Brain microvascular endothelial cell (primary cell): ENCODE results near the gene B2M.
"Not testable (repeated sequence)": the region's sequence is repeated elsewhere in the genome, so short reads cannot be mapped to it uniquely, and the experiment has no call there.

Experiments
- DNase-seq: peaks from one replicate; pipeline ENCODE4 v3.0.0-alpha.2; 2020
- H3K27ac ChIP-seq: fragments of 250-450 bp; sonication (Bioruptor Pico); 2 replicates; pipeline ENCODE4 v1.5.1; 2020; ENCODE audit warnings: mild to moderate bottlenecking, moderate library complexity
- H3K27me3 ChIP-seq: fragments of 250-450 bp; sonication (Bioruptor Pico); replicated peaks from 2 replicates; pipeline ENCODE4 v1.5.1; 2020; ENCODE audit warnings: mild to moderate bottlenecking
- H3K36me3 ChIP-seq: fragments of 250-450 bp; sonication (Bioruptor Pico); replicated peaks from 2 replicates; pipeline ENCODE4 v1.5.1; 2020; ENCODE audit warnings: mild to moderate bottlenecking
- H3K4me3 ChIP-seq: 2 replicates; pipeline ENCODE4 v1.5.1; 2011; ENCODE audit warnings: low read depth, mild to moderate bottlenecking, control low read depth, low read length, moderate library complexity
- in situ Hi-C: cut with HindIII; loops from 2 replicates; pipeline ENCODE4 v1.10.0; 2017; ENCODE audit warnings: low sequenced_read_pairs, low pct_ligation_motif_present
- TF ChIP-seq, protein P1 (sequence below): IDR thresholded peaks from 2 replicates; pipeline ENCODE4 v1.5.1; 2011; ENCODE audit warnings: low read depth, mild to moderate bottlenecking, moderate library complexity, low read length, control low read depth, inconsistent platforms; ENCODE audit errors: missing control alignments

Gene B2M

DNA sequence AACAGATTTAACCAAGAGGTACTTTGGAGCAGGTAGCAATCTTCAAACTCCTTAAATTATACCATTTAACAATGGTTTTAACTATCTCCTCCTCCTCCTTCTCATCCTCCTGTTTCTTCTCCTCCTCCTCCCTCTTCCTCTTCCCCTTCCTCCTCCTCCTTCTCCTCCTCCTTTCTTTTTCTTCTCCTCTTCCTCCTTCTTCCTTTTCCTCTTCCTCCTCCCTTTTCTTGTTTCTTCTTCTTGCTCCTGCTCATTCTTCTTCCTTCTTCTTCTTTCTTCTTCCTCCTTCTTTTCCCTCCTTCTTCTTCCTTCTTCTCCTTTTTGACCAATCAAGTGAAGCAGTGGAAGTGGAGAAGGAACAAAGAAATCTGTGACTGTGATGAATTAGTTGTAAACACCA is 14.3 kb upstream of the B2M start:
- DNase-seq, result no peak
- in situ Hi-C loops, result no loop called here
- no peaks in the 10 kb centered on the region for H3K36me3 ChIP-seq
- H3K27me3 ChIP-seq, result peaks cover 3% of the 10 kb centered on the region
- no peak overlapping the region for H3K27ac ChIP-seq
- no peak overlapping the region for H3K4me3 ChIP-seq
- TF ChIP-seq, protein P1, sequence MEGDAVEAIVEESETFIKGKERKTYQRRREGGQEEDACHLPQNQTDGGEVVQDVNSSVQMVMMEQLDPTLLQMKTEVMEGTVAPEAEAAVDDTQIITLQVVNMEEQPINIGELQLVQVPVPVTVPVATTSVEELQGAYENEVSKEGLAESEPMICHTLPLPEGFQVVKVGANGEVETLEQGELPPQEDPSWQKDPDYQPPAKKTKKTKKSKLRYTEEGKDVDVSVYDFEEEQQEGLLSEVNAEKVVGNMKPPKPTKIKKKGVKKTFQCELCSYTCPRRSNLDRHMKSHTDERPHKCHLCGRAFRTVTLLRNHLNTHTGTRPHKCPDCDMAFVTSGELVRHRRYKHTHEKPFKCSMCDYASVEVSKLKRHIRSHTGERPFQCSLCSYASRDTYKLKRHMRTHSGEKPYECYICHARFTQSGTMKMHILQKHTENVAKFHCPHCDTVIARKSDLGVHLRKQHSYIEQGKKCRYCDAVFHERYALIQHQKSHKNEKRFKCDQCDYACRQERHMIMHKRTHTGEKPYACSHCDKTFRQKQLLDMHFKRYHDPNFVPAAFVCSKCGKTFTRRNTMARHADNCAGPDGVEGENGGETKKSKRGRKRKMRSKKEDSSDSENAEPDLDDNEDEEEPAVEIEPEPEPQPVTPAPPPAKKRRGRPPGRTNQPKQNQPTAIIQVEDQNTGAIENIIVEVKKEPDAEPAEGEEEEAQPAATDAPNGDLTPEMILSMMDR, result no peak

DNA sequence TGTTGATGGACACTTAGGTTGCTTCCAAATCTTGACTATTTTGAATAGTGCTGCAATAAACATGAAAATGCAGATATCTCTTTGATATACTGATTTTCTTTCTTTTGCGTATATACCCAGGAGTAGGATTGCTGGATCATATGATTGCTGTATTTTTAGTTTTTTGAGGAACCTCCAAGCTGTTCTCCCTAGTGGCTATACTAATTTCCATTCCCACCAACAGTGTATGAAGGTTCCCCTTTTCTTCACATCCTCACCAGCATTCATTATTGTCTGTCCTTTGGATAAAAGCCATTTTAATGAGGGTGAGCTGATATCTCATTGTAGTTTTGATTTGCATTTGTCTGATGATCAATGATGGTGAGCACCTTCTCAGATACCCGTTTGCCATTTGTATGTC is 12.7 kb upstream of the B2M start:
- Histone ChIP-seq H3K4me3 (no peak overlapping the region), H3K27me3 (peaks cover 3% of the 10 kb centered on the region), H3K36me3 (no peaks in the 10 kb centered on the region), H3K27ac (no peak overlapping the region)
- in situ Hi-C loops, result no loop called here
- no peak for DNase-seq
- TF ChIP-seq, protein P1, result no peak

DNA sequence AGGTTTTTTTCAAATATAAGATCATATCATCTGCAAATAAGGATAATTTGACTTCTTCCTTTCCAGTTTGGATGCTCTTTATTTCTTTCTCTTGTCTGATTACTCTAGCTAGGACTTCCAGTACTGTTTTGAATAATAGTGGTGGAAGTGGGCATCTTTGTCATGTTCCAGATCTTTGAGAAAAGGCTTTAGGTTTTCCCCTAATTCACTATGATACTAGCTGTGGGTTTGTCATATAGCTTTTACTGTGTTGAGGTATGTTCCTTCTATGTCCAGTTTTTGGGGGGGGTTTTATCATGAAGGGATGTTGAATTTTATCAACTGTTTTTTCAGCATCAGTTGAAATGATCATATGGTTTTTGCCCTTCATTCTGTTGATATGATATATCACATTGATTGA is 10.6 kb upstream of the B2M start:
- H3K27me3 ChIP-seq, H3K4me3 ChIP-seq, H3K36me3 ChIP-seq, H3K27ac ChIP-seq, in situ Hi-C loops, DNase-seq: not testable (repeated sequence)

DNA sequence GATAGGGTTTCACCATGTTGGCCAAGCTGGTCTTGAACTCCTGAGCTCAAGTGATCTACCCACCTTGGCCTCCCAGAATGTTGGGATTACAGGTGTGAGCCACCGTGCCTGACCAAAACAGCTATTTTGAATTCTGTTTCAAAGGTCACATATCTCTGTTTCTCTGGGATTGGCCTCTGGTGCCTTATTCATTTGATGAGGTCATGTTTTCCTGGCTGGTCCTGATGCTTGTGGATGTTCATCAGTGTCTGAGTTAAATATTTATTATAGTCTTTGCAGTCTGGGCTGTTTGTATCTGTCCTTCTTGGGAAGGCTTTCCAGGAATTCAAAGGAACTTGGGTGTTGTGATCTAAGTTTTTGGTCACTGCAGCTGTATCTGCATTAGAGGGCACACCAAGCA is 5.3 kb upstream of the B2M start:
- Histone ChIP-seq H3K27ac (no peak overlapping the region), H3K36me3 (no peaks in the 10 kb centered on the region), H3K4me3 (no peak overlapping the region), H3K27me3 (no peaks in the 10 kb centered on the region)
- in situ Hi-C loops, result no loop called here
- TF ChIP-seq, protein P1, result no peak
- no peak for DNase-seq

DNA sequence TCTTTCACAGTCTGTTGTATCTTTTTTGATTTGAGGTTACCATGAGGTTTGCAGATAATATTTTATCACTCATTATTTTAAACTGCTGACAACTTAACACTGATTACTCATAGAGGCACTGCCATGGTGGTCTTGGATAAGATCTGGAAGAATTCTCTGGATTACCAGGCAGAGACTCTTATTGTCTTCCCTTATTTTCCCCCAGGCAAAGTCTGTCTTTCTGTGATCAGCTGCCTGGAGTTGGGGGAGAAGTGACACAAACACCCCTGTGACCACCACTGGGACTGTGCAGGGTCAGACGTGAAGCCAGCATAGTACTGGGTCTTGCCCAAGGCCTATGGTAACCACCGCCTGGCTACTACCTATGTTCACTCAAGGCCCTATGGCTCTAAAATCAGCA is 4.9 kb upstream of the B2M start:
- H3K4me3 ChIP-seq, result no peak overlapping the region
- DNase-seq, result no peak
- TF ChIP-seq, protein P1, result no peak
- no peak overlapping the region for H3K27ac ChIP-seq
- no peaks in the 10 kb centered on the region for H3K27me3 ChIP-seq
- in situ Hi-C loops, result no loop called here
- H3K36me3 ChIP-seq, result no peaks in the 10 kb centered on the region

DNA sequence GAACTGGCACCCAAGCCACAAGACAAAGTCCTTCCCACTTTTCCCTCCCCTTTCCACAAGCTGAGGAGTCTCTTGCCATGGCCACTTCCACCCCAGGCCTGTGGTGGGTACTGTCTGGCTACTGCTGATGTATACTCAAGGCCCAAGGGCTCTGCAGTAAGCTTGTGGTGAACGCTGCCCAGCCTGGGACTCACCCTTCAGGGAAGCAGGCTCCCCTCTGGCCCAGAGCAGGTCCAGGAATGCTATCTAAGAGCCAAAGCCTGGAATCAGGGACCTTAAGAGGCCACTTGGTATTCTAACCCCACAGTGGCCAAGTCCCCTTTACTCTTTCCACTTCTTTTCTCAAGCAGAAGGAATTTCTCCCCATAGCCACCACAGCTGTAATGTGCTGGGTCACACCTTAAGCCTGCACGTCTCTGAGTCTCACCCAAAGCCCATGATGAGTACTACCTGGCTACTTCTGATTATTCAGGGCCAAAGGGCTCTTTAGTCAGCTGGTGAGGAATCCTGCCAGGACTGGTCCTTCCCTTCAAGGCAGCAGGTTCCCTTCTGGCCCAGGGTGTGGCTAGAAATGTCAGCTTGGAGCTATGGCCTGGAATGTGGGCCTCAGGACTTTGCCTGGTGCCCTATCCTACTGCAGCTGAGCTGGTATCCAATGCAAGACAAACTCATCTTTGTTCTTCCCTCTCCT is 4.2 kb upstream of the B2M start:
- H3K4me3 ChIP-seq, result no peak overlapping the region
- no peaks in the 10 kb centered on the region for H3K27me3 ChIP-seq
- TF ChIP-seq, protein P1, result no peak
- no peak overlapping the region for H3K27ac ChIP-seq
- DNase-seq, result no peak
- peaks cover 3% of the 10 kb centered on the region for H3K36me3 ChIP-seq
- in situ Hi-C loops, result no loop called here
